Activated B cell treated with CpG ODN at 0.5 μM for 24 hours (primary cell): Measurements from ENCODE around the gene GPR39. TPM values are rescaled to one million over a fixed set of nuclear protein-coding genes. Genes with fewer than 3 reads are reported as not detected.

Source experiments
- ATAC-seq: fragments of 200-7000 bp; cut with Tn5 transposase; one replicate; pipeline ENCODE4 v1.10.0; 2021; ENCODE audit warnings: low read depth, mild to moderate bottlenecking, moderate library complexity
- CTCF ChIA-PET: fragments of 350-600 bp; sonication (Branson Sonifier 250); formaldehyde crosslinking; loops from one replicate; lab custom pipeline; 2021; ENCODE audit warnings: antibody characterized with exemption; lab: Charles Lee
- POLR2A ChIA-PET: fragments of 350-600 bp; sonication (Branson Sonifier 250); formaldehyde crosslinking; loops from one replicate; lab custom pipeline; 2021; ENCODE audit warnings: antibody characterized with exemption; lab: Charles Lee
- DNase-seq: peaks from one replicate; pipeline ENCODE4 v3.0.0; 2022
- H3K27ac Mint-ChIP-seq: one replicate; pipeline ENCODE4 v1.8.0; 2020; ENCODE audit warnings: mixed read lengths
- H3K27me3 Mint-ChIP-seq: one replicate; pipeline ENCODE4 v1.8.0; 2021; ENCODE audit warnings: mixed read lengths
- H3K36me3 Mint-ChIP-seq: one replicate; pipeline ENCODE4 v1.8.0; 2021; ENCODE audit warnings: low read depth, mixed read lengths
- H3K4me1 Mint-ChIP-seq: one replicate; pipeline ENCODE4 v1.8.0; 2021; ENCODE audit warnings: mixed read lengths
- H3K4me3 Mint-ChIP-seq: one replicate; pipeline ENCODE4 v1.8.0; 2020; ENCODE audit warnings: mild to moderate bottlenecking, mixed read lengths
- H3K9me3 Mint-ChIP-seq: one replicate; pipeline ENCODE4 v1.8.0; 2020; ENCODE audit warnings: mixed read lengths
- intact Hi-C: fragments of 100-400 bp; cut with micrococcal nuclease; formaldehyde crosslinking; loops from one replicate; pipeline ENCODE4 v1.15.1; 2024
- total RNA-seq: library from RNA; stranded (reverse); gene quantifications from 2 replicates; pipeline ENCODE4 v1.2.3, GENCODE V29; 2022
- TF ChIP-seq, protein P1 (sequence below): fragments of 200-600 bp; IDR thresholded peaks from one replicate; pipeline ENCODE4 v1.8.0; 2022; ENCODE audit warnings: antibody characterized with exemption, mild to moderate bottlenecking

GPR39 gene
- total RNA-seq, 1 donor from 2014 or later: not detected

DNA sequence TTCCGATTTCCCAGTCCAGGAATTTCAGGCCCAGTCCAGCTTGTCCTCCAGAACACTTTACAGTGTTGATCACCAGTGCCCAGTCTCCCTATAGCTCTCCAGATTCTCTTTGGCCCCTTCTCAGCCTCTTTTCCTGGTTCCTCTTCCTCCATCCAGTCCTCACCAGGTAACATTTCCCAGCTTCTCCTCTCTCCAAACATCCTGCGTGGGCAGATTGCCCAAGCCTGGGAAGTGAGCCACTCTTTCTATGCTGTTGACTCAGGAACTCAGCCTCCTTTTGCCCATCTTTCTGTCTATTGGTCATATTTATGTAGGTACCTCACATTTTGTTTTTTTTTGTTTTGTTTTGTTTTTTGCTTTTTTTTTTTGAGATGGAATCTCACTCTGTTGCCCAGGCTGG is 144.0 kb downstream of the GPR39 start:
- ChIA-PET CTCF (no interaction called here), POLR2A (no interaction called here)
- Mint-ChIP-seq H3K36me3 (no peaks in the 10 kb centered on the region), H3K27me3 (no peaks in the 10 kb centered on the region), H3K4me1 (no peaks in the 10 kb centered on the region), H3K4me3 (no peak overlapping the region), H3K27ac (no peak overlapping the region), H3K9me3 (no peaks in the 10 kb centered on the region)
- DNase-seq (no peak), ATAC-seq (no peak)
- intact Hi-C loops: no loop called here
- TF ChIP-seq, protein P1, sequence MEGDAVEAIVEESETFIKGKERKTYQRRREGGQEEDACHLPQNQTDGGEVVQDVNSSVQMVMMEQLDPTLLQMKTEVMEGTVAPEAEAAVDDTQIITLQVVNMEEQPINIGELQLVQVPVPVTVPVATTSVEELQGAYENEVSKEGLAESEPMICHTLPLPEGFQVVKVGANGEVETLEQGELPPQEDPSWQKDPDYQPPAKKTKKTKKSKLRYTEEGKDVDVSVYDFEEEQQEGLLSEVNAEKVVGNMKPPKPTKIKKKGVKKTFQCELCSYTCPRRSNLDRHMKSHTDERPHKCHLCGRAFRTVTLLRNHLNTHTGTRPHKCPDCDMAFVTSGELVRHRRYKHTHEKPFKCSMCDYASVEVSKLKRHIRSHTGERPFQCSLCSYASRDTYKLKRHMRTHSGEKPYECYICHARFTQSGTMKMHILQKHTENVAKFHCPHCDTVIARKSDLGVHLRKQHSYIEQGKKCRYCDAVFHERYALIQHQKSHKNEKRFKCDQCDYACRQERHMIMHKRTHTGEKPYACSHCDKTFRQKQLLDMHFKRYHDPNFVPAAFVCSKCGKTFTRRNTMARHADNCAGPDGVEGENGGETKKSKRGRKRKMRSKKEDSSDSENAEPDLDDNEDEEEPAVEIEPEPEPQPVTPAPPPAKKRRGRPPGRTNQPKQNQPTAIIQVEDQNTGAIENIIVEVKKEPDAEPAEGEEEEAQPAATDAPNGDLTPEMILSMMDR: no peak

DNA sequence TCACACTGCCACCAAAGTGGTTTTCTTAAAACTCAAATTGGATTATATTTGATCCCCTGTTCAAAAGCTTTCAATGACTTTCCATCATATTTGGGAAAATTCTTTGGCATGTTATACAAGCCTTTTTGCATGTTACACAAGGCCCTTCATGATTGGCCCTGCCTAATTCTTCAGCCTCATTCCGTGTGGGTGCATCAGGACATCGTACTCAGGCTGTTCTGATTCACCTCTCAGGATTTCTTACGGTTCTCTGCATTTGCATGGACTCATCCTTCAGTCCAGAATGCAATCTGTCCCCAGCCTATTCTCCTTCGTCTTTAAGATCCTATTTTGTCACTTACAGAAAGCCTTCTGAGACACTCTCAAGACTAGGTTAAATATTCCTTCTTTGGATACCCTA is 145.6 kb downstream of the GPR39 start:
- H3K4me1 Mint-ChIP-seq: no peaks in the 10 kb centered on the region
- ChIA-PET POLR2A (no interaction called here), CTCF (no interaction called here)
- no peaks in the 10 kb centered on the region for H3K9me3 Mint-ChIP-seq
- DNase-seq (no peak), ATAC-seq (no peak)
- H3K4me3 Mint-ChIP-seq: no peak overlapping the region
- no peak overlapping the region for H3K27ac Mint-ChIP-seq
- H3K36me3 Mint-ChIP-seq: no peaks in the 10 kb centered on the region
- no peaks in the 10 kb centered on the region for H3K27me3 Mint-ChIP-seq
- intact Hi-C loops: no loop called here
- TF ChIP-seq, protein P1: no peak

DNA sequence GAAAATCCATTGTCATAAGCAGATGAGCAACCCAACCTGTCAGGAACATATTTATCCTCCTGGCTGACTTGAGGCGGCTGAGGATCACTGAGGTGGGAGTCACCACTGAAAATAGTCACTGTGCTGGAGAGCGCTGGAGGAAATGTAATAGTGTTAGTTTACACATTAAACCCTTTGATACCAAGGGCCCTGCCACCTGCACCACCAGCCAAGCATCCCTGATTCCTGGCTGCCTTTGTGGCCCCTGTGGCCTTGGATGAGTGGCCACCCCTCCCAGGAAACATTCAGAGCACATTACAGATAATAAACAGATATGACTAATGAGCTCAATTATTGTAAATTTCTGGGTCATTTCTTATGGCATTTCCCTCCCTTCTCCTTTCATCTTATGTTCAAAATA is 147.5 kb downstream of the GPR39 start:
- Mint-ChIP-seq H3K4me1 (no peaks in the 10 kb centered on the region), H3K9me3 (no peaks in the 10 kb centered on the region), H3K27me3 (no peaks in the 10 kb centered on the region), H3K36me3 (no peaks in the 10 kb centered on the region), H3K27ac (no peak overlapping the region), H3K4me3 (no peak overlapping the region)
- ATAC-seq (no peak), DNase-seq (no peak)
- TF ChIP-seq, protein P1: no peak
- intact Hi-C loops: no loop called here
- POLR2A ChIA-PET: no interaction called here
- CTCF ChIA-PET: no interaction called here

DNA sequence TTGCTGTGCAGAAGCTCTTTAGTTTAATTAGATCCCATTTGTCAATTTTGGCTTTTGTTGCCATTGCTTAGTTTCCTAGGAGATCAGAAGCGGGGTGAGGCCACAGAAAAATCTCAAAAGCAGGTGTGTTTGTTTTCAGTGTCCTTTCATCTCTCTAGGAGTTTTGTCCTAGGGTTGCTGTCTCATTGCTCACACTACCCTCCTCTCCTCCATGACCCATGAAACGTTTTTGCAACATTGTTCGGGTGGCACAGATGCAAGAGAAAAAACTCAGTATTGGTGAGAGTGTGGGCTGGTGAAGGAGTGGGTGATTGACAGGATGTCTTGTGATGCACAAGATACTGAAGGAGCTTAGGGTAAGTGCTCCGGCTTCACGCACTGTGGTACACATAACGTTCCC is 149.8 kb downstream of the GPR39 start:
- no peak overlapping the region for H3K4me3 Mint-ChIP-seq
- CTCF ChIA-PET: no interaction called here
- no peaks in the 10 kb centered on the region for H3K9me3 Mint-ChIP-seq
- H3K36me3 Mint-ChIP-seq: no peaks in the 10 kb centered on the region
- POLR2A ChIA-PET: no interaction called here
- no peak for ATAC-seq
- H3K4me1 Mint-ChIP-seq: no peaks in the 10 kb centered on the region
- no peaks in the 10 kb centered on the region for H3K27me3 Mint-ChIP-seq
- no peak overlapping the region for H3K27ac Mint-ChIP-seq
- DNase-seq: no peak
- intact Hi-C loops: no loop called here
- TF ChIP-seq, protein P1: no peak

DNA sequence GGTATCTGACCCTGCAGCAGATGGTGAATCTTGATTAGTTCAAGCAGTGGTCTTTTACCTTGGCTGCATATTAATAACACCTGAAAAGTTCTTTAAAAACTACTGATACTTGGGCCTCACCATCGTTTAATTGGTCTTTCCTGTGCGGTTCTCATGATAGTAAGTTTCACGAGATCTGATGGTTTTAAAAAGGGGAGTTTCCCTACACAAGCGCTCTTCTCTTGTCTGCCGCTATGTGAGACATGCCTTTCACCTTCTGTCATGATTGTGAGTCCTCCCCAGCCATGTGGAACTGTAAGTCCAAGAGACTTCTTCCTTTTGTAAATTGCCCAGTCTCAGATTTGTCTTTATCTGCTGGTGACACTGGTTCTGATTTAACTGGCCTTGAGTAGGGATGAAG is 151.1 kb downstream of the GPR39 start:
- Mint-ChIP-seq H3K36me3 (no peaks in the 10 kb centered on the region), H3K4me1 (no peaks in the 10 kb centered on the region), H3K27me3 (no peaks in the 10 kb centered on the region), H3K27ac (no peak overlapping the region), H3K9me3 (no peaks in the 10 kb centered on the region), H3K4me3 (no peak overlapping the region)
- CTCF ChIA-PET: interaction anchor here (0.6 kb wide), 1 partner anchor 28 kb away, joined by 3 read pairs; no protein-coding TSS in a partner anchor
- TF ChIP-seq, protein P1: no peak
- intact Hi-C loops: no loop called here
- DNase-seq: no peak
- no peak for ATAC-seq
- POLR2A ChIA-PET: no interaction called here
